NB4 (cell line): ENCODE data around the gene S100A11.

ENCODE experiments used
- DNase-seq: peaks from one replicate; pipeline ENCODE4 v3.0.0; 2010; ENCODE audit warnings: low read depth
- H3K4me3 ChIP-seq: one replicate; pipeline ENCODE4 v1.5.1; 2011; ENCODE audit warnings: mild to moderate bottlenecking, low read depth, low read length, moderate library complexity
- MYC ChIP-seq: IDR thresholded peaks from 2 replicates; pipeline ENCODE4 v1.6.1; 2011; ENCODE audit warnings: low read depth, low read length
- POLR2A ChIP-seq: IDR thresholded peaks from 2 replicates; pipeline ENCODE4 v1.6.1; 2011; ENCODE audit warnings: mild to moderate bottlenecking; ENCODE audit not compliant: insufficient read length; ENCODE audit errors: extremely low read depth
- TF ChIP-seq, protein P1 (sequence below): IDR thresholded peaks from 2 replicates; pipeline ENCODE4 v1.6.1; 2011; ENCODE audit warnings: low read depth, low read length
- TF ChIP-seq, protein P2 (sequence below): IDR thresholded peaks from one replicate; pipeline ENCODE4 v1.5.1; 2012; ENCODE audit warnings: low read depth, low read length

Gene S100A11

DNA sequence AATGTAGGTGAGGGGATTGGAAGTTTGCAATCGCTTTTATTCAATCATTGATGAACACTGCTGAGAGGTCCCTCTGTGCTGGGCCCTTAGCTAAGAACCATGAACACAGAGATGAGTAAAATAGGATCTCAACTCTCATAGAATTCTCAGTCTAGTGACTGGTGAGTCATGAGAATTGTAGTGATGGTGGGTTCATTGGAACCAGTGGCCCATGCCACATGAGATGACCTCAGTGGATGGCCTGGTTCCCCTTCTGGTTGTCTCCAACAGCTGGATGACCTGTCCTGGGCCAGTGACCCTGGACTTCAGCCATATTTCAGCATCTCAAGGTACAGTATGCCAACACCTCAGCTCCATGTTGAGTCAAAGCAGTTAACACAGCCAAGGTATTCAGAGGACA is 21.9 kb downstream of the S100A11 start:
- TF ChIP-seq, protein P1, sequence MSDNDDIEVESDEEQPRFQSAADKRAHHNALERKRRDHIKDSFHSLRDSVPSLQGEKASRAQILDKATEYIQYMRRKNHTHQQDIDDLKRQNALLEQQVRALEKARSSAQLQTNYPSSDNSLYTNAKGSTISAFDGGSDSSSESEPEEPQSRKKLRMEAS = no peak
- TF ChIP-seq MYC (no peak), POLR2A (no peak)
- TF ChIP-seq, protein P2, sequence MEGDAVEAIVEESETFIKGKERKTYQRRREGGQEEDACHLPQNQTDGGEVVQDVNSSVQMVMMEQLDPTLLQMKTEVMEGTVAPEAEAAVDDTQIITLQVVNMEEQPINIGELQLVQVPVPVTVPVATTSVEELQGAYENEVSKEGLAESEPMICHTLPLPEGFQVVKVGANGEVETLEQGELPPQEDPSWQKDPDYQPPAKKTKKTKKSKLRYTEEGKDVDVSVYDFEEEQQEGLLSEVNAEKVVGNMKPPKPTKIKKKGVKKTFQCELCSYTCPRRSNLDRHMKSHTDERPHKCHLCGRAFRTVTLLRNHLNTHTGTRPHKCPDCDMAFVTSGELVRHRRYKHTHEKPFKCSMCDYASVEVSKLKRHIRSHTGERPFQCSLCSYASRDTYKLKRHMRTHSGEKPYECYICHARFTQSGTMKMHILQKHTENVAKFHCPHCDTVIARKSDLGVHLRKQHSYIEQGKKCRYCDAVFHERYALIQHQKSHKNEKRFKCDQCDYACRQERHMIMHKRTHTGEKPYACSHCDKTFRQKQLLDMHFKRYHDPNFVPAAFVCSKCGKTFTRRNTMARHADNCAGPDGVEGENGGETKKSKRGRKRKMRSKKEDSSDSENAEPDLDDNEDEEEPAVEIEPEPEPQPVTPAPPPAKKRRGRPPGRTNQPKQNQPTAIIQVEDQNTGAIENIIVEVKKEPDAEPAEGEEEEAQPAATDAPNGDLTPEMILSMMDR = no peak
- H3K4me3 ChIP-seq = no peak overlapping the region
- no peak for DNase-seq

DNA sequence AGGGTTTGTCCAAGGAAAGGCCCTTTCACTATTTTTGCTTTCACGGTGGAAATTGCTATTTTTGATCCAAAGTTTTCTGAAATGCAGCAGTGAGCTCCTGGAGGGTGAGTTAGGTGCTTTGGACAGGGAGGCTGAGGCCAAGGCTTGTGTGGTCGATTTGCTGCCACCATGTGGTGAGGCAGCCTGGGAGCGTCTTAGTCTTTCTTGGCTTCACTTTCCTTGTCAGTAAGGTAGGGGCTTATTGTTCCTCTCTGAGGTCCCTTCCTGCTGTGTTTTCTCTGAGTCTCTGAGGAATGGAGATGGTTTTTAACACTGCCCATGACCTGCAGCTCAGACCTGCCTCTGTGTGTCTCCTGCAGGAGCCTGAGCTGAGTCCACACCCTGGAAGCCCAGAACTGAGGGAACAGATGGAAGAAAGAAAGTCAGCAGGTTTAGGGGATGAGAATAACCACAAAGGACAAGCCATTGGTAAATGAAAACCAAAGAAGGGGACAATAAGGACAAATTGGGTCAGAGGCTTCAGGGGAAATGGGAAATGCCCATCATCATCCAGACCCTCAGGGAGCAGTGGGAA is 23.1 kb downstream of the S100A11 start:
- no peak overlapping the region for H3K4me3 ChIP-seq
- TF ChIP-seq POLR2A = no peak
- TF ChIP-seq, protein P2 = peak; percentile 91
- TF ChIP-seq, protein P1 = no peak; the same call in 1 of the 2 replicates
- peak; percentile 73 for DNase-seq

DNA sequence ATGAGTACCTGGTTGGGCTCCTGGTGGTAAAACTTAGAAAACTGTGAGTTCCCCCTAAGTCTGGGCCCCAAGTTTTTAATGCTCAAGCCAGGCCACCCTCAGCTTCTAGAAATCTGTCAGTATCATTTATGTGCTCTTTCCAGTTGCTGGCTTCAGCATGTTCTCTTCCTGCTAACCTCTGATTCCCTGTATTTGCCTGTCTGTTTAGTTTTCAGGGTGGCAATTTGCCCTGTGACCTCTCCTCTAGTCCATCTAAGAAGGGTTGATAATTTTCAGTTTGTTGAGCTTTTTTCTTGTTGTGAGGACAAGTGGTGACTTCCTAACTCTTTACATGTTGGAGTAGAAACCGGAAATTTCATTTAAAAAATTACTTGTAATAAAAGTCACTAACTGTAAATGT is 27.1 kb downstream of the S100A11 start:
- no peak for DNase-seq
- TF ChIP-seq, protein P1 = no peak
- TF ChIP-seq MYC (no peak), POLR2A (no peak)

DNA sequence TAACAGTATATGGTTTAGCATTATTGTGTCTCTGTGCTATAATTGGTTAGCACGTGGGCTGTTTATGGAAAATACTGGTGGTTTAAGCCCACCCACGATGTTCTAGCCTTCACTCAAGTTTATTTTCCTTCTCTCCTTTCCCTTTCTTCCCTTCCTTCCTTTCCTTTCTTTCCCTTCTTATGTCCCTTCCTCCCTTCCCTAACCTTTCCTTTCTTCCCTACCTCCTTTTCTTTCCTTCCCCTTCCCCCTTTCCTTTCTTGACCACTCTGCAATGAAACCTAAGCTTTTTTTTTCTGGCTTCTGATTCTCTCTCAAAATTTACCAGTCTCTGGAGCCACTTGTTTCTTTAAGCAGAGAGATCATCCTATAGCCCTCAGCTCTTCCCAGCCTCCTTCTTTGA is 29.8 kb downstream of the S100A11 start:
- TF ChIP-seq, protein P2 = no peak
- TF ChIP-seq, protein P1 = no peak
- no peak for TF ChIP-seq POLR2A
- no peak for TF ChIP-seq MYC
- no peak for DNase-seq

More for the DNA sequence above, 27.1 kb downstream of the S100A11 start:
- no peak overlapping the region for H3K4me3 ChIP-seq

DNA sequence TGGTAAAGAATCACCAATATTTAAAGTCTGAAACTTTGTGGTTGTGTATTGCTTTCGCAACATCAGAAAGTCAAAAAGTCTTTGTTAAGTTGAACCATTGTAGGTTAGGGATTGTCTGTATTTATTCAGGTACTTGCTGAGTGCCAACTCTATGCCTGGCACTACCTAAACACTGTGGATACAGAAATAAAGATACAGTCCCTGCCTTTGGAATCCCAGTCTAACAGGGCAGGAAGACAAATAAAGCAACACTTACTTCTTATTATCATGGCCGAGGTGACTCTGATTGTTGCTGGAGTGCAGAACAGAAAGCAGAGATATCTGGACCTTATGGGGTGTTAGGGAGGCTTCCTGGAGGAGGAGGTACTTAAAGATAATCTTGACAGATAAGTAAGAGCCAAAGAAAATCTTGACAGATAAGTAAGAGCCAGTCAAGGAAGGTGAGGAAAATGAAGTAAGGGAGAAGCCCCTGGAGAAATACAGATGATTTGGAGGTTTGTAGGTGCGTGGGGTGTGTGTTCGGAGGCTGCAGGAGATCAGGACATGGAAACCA is 31.4 kb downstream of the S100A11 start:
- no peak for DNase-seq
- no peak overlapping the region for H3K4me3 ChIP-seq
- TF ChIP-seq, protein P1 = no peak

More for the DNA sequence above, 29.8 kb downstream of the S100A11 start:
- no peak overlapping the region for H3K4me3 ChIP-seq

DNA sequence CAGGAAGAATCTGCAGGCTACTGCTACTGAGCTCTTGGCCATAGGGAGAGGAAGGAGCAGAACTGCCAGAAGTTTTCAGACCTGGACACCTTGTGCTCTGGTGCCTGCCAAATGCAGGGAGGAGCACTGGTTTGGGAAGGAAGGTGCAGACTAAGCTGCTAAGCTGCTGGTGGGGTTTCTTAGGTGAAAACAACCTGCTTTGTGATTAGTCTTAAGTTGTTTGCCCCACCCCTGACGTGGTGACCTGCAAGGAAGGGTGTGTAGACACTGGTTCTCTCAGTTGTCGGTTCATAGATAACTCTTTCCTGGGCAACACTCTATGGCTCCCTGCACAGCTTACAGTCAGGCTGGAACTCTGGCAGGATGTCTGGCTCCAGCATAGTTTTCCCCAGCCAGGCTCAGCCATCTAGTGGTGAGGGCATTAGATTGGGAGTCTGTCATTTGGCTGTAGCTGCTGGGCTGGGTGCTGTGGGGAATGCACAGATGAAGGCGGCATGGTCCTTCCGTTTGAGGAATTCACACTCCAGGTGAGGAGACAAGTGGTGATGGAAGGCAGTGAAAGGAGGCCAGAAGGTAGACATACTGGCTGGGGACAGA is 32.9 kb downstream of the S100A11 start:
- TF ChIP-seq MYC = no peak
- TF ChIP-seq, protein P1 = no peak
- TF ChIP-seq, protein P2 = no peak
- no peak for TF ChIP-seq POLR2A
- no peak overlapping the region for H3K4me3 ChIP-seq
- no peak for DNase-seq
